Left renal pelvis (tissue), 4 donors: ENCODE measurements around the gene CES4A. TPM values are rescaled to one million over a fixed set of nuclear protein-coding genes. Genes with fewer than 3 reads are reported as not detected.
"Not testable (repeated sequence)": the region's sequence is repeated elsewhere in the genome, so short reads cannot be mapped to it uniquely, and the experiment has no call there.

Source experiments
- DNase-seq, 4 donors: peaks; one replicate each; pipeline ENCODE4 v3.0.0-alpha.2; 2013; ENCODE audit warnings: low read depth in 4 of 4, low spot score in 3 of 4
- polyA plus RNA-seq, 4 donors: library from polyadenylated mRNA; unstranded; fragments of 120-200 nt; gene quantifications; one replicate each; pipeline ENCODE4 v1.2.1, GENCODE V29; 2013; ENCODE audit not compliant: insufficient read length in 4 of 4

Gene CES4A
- polyA plus RNA-seq, 4 donors, result 6.3 to 13.2 (median 10.3) TPM

- not testable (repeated sequence) for DNase-seq
Measured at GRCh38 chr16:66955363-66956153, 32.8 kb upstream of the CES4A start.

GRCh38 chr16:66956154-66956457 is 32.3 kb upstream of the CES4A start:
- DNase-seq, result not testable (repeated sequence)

- no peak for DNase-seq
Measured at GRCh38 chr16:66958857-66959703, 29.3 kb upstream of the CES4A start.

DNA sequence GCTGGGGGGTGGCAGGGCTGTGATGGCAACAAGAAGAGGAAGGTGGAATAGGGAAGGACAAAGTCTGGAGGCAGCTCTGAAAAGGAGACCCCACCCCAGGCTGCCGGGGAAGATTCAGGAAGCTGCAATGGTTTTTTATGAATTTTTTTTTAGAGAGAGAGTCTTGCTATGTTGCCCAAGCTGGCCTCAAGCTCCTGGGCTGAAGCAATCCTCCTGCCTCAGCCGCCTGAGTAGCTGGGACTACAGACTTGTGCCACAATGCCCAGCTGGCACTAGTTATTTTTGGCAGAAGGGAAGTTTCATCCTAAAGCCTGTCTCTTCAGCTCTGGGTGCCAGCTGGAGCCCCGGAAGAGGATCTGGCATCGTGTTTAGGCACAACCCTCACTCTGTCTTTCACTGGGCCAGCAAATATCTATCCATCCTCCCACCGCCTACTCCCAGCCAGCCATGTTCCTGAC is 28.7 kb upstream of the CES4A start:
- no peak for DNase-seq

- DNase-seq, result no peak
Measured at GRCh38 chr16:66960270-66960669, 28.1 kb upstream of the CES4A start.

- peak in 1 of 4 donors; percentile 48 for DNase-seq
Measured at GRCh38 chr16:66961065-66961744, 27.2 kb upstream of the CES4A start, which contains the start of gene CES3. TSS of gene CES3 (plus strand) at chr16:66961266. CDS start at chr16:66961308, 42 bp downstream.

- no peak for DNase-seq
Measured at GRCh38 chr16:66961914-66962313, 26.5 kb upstream of the CES4A start.

- no peak for DNase-seq
Measured at GRCh38 chr16:66964049-66964448, 24.3 kb upstream of the CES4A start.

- DNase-seq, result no peak
Measured at GRCh38 chr16:66968847-66969246, 19.5 kb upstream of the CES4A start.

- no peak for DNase-seq
Measured at GRCh38 chr16:66970775-66971720, 17.3 kb upstream of the CES4A start.

DNA sequence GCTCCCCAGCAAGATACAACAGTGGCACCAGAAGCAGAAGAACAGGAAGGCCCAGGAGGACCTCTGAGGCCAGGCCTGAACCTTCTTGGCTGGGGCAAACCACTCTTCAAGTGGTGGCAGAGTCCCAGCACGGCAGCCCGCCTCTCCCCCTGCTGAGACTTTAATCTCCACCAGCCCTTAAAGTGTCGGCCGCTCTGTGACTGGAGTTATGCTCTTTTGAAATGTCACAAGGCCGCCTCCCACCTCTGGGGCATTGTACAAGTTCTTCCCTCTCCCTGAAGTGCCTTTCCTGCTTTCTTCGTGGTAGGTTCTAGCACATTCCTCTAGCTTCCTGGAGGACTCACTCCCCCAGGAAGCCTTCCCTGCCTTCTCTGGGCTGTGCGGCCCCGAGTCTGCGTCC is 15.4 kb upstream of the CES4A start:
- no peak for DNase-seq

GRCh38 chr16:66973716-66974115 is 14.7 kb upstream of the CES4A start:
- DNase-seq, result no peak

DNA sequence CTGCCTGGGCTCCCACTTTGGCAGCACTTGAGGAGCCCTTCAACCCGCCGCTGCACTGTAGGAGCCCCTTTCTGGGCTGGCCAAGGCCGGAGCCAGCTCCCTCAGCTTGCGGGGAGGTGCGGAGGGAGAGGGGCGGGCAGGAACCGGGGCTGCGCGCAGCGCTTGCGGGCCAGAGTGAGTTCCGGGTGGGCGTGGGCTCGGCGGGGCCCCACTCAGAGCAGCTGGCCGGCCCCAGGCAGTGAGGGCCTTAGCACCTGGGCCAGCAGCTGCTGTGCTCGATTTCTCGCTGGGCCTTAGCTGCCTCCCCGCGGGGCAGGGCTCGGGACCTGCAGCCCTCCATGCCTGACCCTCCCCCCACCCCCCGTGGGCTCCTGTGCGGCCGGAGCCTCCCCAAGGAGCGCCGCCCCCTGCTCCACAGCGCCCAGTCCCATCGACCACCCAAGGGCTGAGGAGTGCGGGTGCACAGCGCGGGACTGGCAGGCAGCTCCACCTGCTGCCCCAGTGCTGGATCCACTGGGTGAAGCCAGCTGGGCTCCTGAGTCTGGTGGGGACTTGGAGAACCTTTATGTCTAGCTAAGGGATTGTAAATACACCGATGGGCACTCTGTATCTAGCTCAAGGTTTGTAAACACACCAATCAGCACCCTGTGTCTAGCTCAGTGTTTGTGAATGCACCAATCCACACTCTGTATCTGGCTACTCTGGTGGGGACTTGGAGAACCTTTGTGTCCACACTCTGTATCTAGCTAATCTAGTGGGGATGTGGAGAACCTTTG is 14.0 kb upstream of the CES4A start:
- DNase-seq, result not testable (repeated sequence)

GRCh38 chr16:66974932-66975246 is 13.5 kb upstream of the CES4A start:
- not testable (repeated sequence) for DNase-seq

GRCh38 chr16:66975302-66975893 is 13.0 kb upstream of the CES4A start:
- no peak for DNase-seq

DNA sequence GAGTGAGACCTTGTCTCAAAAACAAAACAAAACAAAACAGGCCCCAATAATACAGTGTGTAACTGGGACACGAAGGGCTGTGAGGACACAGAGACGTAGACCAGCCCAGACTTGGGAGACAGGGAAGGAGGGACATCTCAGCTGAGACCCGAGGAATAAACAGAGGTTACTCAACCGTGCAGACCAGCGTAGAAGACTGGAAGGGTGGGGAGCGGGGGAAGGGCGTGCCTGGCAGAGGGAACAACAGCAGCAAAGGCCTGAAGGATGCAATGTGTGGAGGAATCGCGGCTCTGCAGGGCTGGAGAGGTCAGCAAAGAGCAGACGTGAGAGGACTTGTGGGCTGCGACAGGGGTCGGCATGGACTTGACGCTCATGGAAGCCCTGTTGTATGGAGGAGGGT is 11.6 kb upstream of the CES4A start:
- no peak for DNase-seq

DNA sequence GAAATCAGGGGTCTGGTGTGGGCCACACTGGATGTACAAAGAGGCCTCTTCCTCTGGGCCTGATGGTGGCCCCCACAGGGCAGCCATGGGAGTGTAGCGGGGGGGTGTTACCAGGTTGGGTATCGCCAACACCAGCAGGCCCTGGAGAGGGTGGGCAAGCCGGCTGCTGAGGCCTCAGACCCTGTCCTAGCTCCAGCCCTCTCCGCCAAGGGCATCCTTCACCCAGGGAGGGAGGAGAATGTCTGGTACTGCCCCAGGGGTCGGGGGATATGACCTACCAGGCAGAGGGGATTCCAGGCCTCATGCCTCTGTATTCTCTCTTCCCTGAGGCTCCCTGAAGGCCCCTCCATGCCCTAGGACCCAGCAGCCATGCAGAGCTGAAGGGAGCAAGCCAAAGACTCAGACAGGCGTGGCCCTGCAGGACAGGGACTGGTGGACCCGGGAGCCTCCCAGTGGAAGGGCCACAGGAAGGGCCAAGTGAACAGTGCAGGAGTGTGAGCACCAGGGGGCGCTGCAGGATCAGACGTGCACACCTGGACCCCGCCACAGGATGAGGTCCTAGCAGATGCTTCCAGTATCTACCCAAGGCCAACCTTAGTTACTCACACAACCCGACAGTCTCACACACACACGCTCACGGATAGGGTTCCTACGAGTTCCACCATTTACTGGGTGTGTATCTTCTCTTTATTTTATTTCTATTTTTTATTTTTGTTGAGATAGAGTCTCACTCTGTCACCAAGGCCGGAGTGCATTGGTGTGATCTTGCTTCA is 10.9 kb upstream of the CES4A start:
- DNase-seq, result peak in 2 of 4 donors; percentile 46 to 53

DNA sequence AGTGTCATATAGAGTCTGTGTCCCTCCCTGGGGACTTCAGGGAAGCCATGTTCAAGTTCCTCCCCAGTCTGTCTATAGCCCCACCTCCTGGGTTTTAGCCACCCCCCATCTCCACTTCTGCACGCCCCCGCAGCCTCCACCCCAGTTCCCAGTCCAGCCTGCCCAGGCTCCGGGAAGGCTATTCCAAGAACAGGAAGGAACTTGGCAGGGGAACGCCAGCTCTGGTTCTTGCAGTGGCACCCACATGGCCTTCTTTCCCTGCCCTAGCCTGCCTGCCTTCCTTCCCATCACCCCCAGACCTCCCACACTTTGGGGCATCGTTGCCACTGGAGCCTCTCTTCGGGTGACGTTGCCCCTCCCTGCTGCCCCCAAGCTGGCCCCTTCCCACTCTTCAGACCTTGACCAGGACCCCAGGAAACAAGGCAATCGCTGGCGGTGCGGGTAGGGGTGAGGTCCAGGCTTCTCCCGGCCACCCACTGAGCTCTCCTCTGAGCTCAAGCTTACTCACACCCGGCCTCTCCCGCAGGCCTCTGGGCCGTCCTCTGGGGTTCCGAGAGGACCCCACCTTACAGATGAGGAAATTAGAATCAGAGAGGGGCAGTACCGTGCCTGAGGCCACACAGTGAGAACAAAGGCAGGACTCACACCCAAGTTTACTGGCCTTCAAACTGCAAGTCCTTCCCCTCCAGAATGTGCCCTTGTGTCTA is 9.2 kb upstream of the CES4A start:
- DNase-seq, result no peak
